K562 (cell line): Measurements from ENCODE around the gene ODR4. TPM values are rescaled to one million over a fixed set of nuclear protein-coding genes. Genes with fewer than 3 reads are reported as not detected.

Experiments used
- ATAC-seq: fragments of 200-7000 bp; cut with Tn5 transposase; 3 replicates; pipeline ENCODE4 v1.9.1; 2020; ENCODE audit warnings: moderate library complexity
- BruUV-seq: library from RNA; stranded (reverse); fragments of 400-500 nt; replicated peaks from 2 replicates; lab custom pipeline; 2021; lab: Mats Ljungman, UMichigan
- CTCF ChIA-PET: fragments of 300-600 bp; formaldehyde crosslinking; extraction: SDS; loops from one replicate; lab custom pipeline; 2021; ENCODE audit warnings: low intra/inter-chr PET ratio; lab: Yijun Ruan, JAX
- POLR2A ChIA-PET: fragments of 300-600, 350-650 bp; sonication (Branson Sonifier 250); formaldehyde crosslinking; extraction: SDS; loops from one replicate; lab custom pipeline; 2021; ENCODE audit warnings: antibody characterized with exemption, inconsistent platforms; lab: Yijun Ruan, JAX
- DNase-seq, 4 experiments: peaks; one replicate each; pipeline versions ENCODE4 v3.0.0 to v3.0.0-alpha.2; 2011 to 2018; ENCODE audit warnings: low spot score in 3 of 4, mixed read lengths in 3 of 4; ENCODE audit errors: extremely low read depth in 1 of 4
- FAIRE-seq: peaks from 2 replicates; lab custom pipeline; 2011; peaks lifted over from hg19 to GRCh38; lab: Jason Lieb, UNC
- H2AFZ ChIP-seq: 2 replicates; pipeline ENCODE4 v1.6.0; 2011; ENCODE audit warnings: low read depth, low read length, control low read depth, inconsistent platforms
- H3K27ac ChIP-seq: fragments of 200-600 bp; 3 replicates; pipeline ENCODE4 v1.8.0; 2011; ENCODE audit warnings: low read depth, mild to moderate bottlenecking, control low read depth, inconsistent platforms, low read length, moderate library complexity, mixed read lengths; ENCODE audit errors: extremely low read depth
- H3K27me3 ChIP-seq, 2 experiments: fragments of 300-600 bp in 1 of 2; 2 replicates in 1 of 2; 3 replicates in 1 of 2; pipeline versions ENCODE4 v1.6.0 to v1.8.0; 2011; ENCODE audit warnings: inconsistent platforms in 2 of 2, low read length in 2 of 2, mild to moderate bottlenecking in 1 of 2, mixed read lengths in 1 of 2, moderate library complexity in 1 of 2; ENCODE audit not compliant: control insufficient read depth in 2 of 2, insufficient read depth in 2 of 2
- H3K36me3 ChIP-seq: fragments of 300-600 bp; 3 replicates; pipeline ENCODE4 v1.8.0; 2011; ENCODE audit warnings: mild to moderate bottlenecking, low read length, inconsistent platforms; ENCODE audit not compliant: control insufficient read depth, insufficient read depth
- H3K4me1 ChIP-seq, 2 experiments: fragments of 200-600 bp in 1 of 2; replicated peaks in 1 of 2; 2 replicates in 1 of 2; 3 replicates in 1 of 2; pipeline versions ENCODE4 v1.5.1 to v1.8.0; 2011; ENCODE audit warnings: inconsistent platforms in 2 of 2, low read length in 2 of 2, mild to moderate bottlenecking in 1 of 2, mixed read lengths in 1 of 2, moderate library complexity in 1 of 2; ENCODE audit not compliant: control insufficient read depth in 2 of 2, insufficient read depth in 2 of 2
- H3K4me2 ChIP-seq: 2 replicates; pipeline ENCODE4 v1.6.1; 2011; ENCODE audit warnings: low read length, control low read depth, inconsistent platforms, mixed read lengths; ENCODE audit not compliant: insufficient read depth
- H3K4me3 ChIP-seq: fragments of 200-600 bp; sonication (generic), shearing (Covaris generic); 2 replicates; pipeline ENCODE4 v1.5.1; 2016; ENCODE audit warnings: control low read depth, inconsistent platforms
- H3K79me2 ChIP-seq: fragments of 200-600 bp; 3 replicates; pipeline ENCODE4 v1.8.0; 2011; ENCODE audit warnings: low read length, inconsistent platforms; ENCODE audit not compliant: control insufficient read depth, insufficient read depth
- H3K9ac ChIP-seq, 2 experiments: 2 replicates each; pipeline versions ENCODE4 v1.6.0 to v1.6.1; 2011; ENCODE audit warnings: low read depth in 2 of 2, low read length in 2 of 2, control low read depth in 1 of 2, inconsistent platforms in 1 of 2, mild to moderate bottlenecking in 1 of 2, mixed read lengths in 1 of 2; ENCODE audit not compliant: insufficient read depth in 1 of 2
- H3K9me1 ChIP-seq: one replicate; pipeline ENCODE4 v1.6.0; 2011; ENCODE audit warnings: inconsistent platforms, mild to moderate bottlenecking, low read length, moderate library complexity; ENCODE audit not compliant: control insufficient read depth, insufficient read depth
- H3K9me3 ChIP-seq: replicated peaks from 2 replicates; pipeline ENCODE4 v1.5.1; 2011; ENCODE audit warnings: low read depth, low read length, inconsistent platforms; ENCODE audit not compliant: control insufficient read depth, insufficient read depth
- H4K20me1 ChIP-seq: replicated peaks from 2 replicates; pipeline ENCODE4 v1.6.1; 2011; ENCODE audit warnings: low read length, inconsistent platforms, mixed read lengths; ENCODE audit not compliant: control insufficient read depth, insufficient read depth
- C11orf30 ChIP-seq: fragments of 450-650 bp; IDR thresholded peaks from 2 replicates; pipeline ENCODE4 v1.6.1; 2016; ENCODE audit warnings: low read depth, mild to moderate bottlenecking
- CHD2 ChIP-seq: IDR thresholded peaks from 2 replicates; pipeline ENCODE4 v1.6.1; 2011; ENCODE audit warnings: low read depth, low read length
- HNRNPUL1 ChIP-seq: fragments of 200-400 bp; formaldehyde crosslinking; IDR thresholded peaks from 2 replicates; pipeline ENCODE4 v1.6.1; 2017; ENCODE audit warnings: low read length
- MAFF ChIP-seq: IDR thresholded peaks from 2 replicates; pipeline ENCODE4 v1.6.1; 2012; ENCODE audit warnings: low read length, improper control_type of control experiment
- MAFG ChIP-seq: fragments of 450-650 bp; conservative IDR thresholded peaks from 2 replicates; pipeline ENCODE4 v1.6.1; 2016; ENCODE audit warnings: missing genetic modification characterization, missing compliant biosample characterization
- MAFK ChIP-seq: IDR thresholded peaks from 2 replicates; pipeline ENCODE4 v1.6.1; 2011; ENCODE audit warnings: low read length, improper control_type of control experiment
- MCM2 ChIP-seq: fragments of 450-650 bp; IDR thresholded peaks from 2 replicates; pipeline ENCODE4 v1.6.1; 2017; ENCODE audit warnings: low read depth, mild to moderate bottlenecking
- RBM17 ChIP-seq: fragments of 200-400 bp; formaldehyde crosslinking; IDR thresholded peaks from 2 replicates; pipeline ENCODE4 v1.6.1; 2017; ENCODE audit warnings: low read depth, mild to moderate bottlenecking, low read length, borderline replicate concordance
- SMARCA5 ChIP-seq: fragments of 450-650 bp; IDR thresholded peaks from 2 replicates; pipeline ENCODE4 v1.6.1; 2016
- ZNF3 ChIP-seq: fragments of 250-450 bp; sonication (Bioruptor Pico); IDR thresholded peaks from 2 replicates; pipeline ENCODE4 v1.5.0; 2021; ENCODE audit warnings: mild to moderate bottlenecking, moderate library complexity
- ZNF311 ChIP-seq: fragments of 250-450 bp; sonication (Bioruptor Pico); IDR thresholded peaks from 2 replicates; pipeline ENCODE4 v1.4.0; 2020; ENCODE audit warnings: mild to moderate bottlenecking, moderate library complexity
- ZNF316 ChIP-seq: fragments of 450-650 bp; IDR thresholded peaks from 2 replicates; pipeline ENCODE4 v1.6.1; 2016
- WGBS: fragments of 100-300 bp; shearing (Covaris generic); methylation state at CpG from one replicate; pipeline ENCODE4 v1.1.6; 2016; ENCODE audit warnings: low coverage, mixed read lengths; ENCODE audit not compliant: insufficient coverage; ENCODE audit errors: missing lambda C conversion rate; 5-methylcytosine and 5-hydroxymethylcytosine counted together
- in situ Hi-C: fragments of 300-500 bp; cut with MboI; formaldehyde crosslinking; loops from 4 replicates; pipeline ENCODE4 v1.15.0; 2018; ENCODE audit warnings: inconsistent platforms, mixed read lengths
- intact Hi-C: fragments of 100-400 bp; cut with micrococcal nuclease; formaldehyde crosslinking; loops from 2 replicates; pipeline ENCODE4 v1.14.2; 2022
- polyA plus RNA-seq, 8 experiments: library from polyadenylated mRNA; depleted of rRNA in 4 of 8; stranded (reverse) in 5 of 8; unstranded in 3 of 8; fragments of >200 nt; fragmentation: Nextera tagmentation in 2 of 8; fragmentation: Illumina TruSeq in 1 of 8; extraction: Ambion mirVana in 2 of 8; extraction: Trizol in 1 of 8; gene quantifications; 2 replicates each; pipeline versions ENCODE4 v1.2.1 to v1.2.3, GENCODE V29; 2011 to 2014; ENCODE audit warnings: inconsistent platforms in 1 of 8, missing spikeins in 1 of 8
- total RNA-seq, 7 experiments: library from RNA; depleted of rRNA in 6 of 7; stranded (reverse); fragments of >200 nt in 6 of 7; fragmentation: Illumina TruSeq in 2 of 7; extraction: Trizol in 2 of 7; gene quantifications; 2 replicates each; pipeline versions ENCODE4 v1.2.1 to v1.2.3, GENCODE V29; 2011 to 2021; ENCODE audit warnings: low replicate concordance in 1 of 7
- TF ChIP-seq, protein P1 (sequence below): sonication (generic); formaldehyde crosslinking; IDR thresholded peaks from 2 replicates; pipeline ENCODE4 v1.8.0; 2023; ENCODE audit warnings: mild to moderate bottlenecking, missing genetic modification reagents
- TF ChIP-seq, protein P2 (sequence below): fragments of 250-450 bp; sonication (Bioruptor Pico); IDR thresholded peaks from 2 replicates; pipeline ENCODE4 v1.8.0; 2021; ENCODE audit warnings: moderate library complexity, mild to moderate bottlenecking, inconsistent platforms
- TF ChIP-seq, protein P3 (sequence below): sonication (generic); formaldehyde crosslinking; IDR thresholded peaks from 2 replicates; pipeline ENCODE4 v1.8.1; 2022; ENCODE audit warnings: missing genetic modification reagents
- TF ChIP-seq, protein P4 (sequence below): sonication (generic); formaldehyde crosslinking; IDR thresholded peaks from 2 replicates; pipeline ENCODE4 v1.8.1; 2023; ENCODE audit warnings: mild to moderate bottlenecking, missing genetic modification reagents

ODR4 gene
- total and polyA plus RNA-seq, 9 of the 15 experiments (the other 6 are each of a cell fraction or from before 2014, with no cell fraction given), result 23.1 to 63.9 (median 44.1) TPM

DNA sequence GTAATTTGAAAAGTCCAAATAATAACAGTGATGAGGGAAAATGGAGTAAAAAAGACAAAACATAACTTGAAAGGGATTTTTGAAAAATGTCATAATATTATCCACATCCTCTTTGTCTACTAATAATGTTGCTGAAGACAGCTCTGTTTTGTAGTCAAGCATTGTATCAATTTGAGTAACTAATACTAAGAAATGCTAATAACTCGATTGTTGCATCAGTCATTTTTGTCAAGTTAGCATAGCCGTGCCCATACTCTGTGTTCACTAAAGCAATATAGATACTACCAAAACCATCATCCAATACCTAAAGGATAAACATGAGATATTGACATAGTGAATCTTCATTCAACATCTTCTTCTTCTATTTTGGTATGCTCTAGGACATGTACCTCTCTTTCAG, 68.0 kb downstream of the ODR4 start (continued):
- TF ChIP-seq, protein P1, sequence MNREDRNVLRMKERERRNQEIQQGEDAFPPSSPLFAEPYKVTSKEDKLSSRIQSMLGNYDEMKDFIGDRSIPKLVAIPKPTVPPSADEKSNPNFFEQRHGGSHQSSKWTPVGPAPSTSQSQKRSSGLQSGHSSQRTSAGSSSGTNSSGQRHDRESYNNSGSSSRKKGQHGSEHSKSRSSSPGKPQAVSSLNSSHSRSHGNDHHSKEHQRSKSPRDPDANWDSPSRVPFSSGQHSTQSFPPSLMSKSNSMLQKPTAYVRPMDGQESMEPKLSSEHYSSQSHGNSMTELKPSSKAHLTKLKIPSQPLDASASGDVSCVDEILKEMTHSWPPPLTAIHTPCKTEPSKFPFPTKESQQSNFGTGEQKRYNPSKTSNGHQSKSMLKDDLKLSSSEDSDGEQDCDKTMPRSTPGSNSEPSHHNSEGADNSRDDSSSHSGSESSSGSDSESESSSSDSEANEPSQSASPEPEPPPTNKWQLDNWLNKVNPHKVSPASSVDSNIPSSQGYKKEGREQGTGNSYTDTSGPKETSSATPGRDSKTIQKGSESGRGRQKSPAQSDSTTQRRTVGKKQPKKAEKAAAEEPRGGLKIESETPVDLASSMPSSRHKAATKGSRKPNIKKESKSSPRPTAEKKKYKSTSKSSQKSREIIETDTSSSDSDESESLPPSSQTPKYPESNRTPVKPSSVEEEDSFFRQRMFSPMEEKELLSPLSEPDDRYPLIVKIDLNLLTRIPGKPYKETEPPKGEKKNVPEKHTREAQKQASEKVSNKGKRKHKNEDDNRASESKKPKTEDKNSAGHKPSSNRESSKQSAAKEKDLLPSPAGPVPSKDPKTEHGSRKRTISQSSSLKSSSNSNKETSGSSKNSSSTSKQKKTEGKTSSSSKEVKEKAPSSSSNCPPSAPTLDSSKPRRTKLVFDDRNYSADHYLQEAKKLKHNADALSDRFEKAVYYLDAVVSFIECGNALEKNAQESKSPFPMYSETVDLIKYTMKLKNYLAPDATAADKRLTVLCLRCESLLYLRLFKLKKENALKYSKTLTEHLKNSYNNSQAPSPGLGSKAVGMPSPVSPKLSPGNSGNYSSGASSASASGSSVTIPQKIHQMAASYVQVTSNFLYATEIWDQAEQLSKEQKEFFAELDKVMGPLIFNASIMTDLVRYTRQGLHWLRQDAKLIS (CRISPR knock-in tag), result no peak
- TF ChIP-seq ZNF311 (CRISPR knock-in tag) (no peak), ZNF3 (CRISPR knock-in tag) (no peak), HNRNPUL1 (no peak), CHD2 (no peak), SMARCA5 (no peak)
- TF ChIP-seq, all 486 proteins: peak for 0

DNA sequence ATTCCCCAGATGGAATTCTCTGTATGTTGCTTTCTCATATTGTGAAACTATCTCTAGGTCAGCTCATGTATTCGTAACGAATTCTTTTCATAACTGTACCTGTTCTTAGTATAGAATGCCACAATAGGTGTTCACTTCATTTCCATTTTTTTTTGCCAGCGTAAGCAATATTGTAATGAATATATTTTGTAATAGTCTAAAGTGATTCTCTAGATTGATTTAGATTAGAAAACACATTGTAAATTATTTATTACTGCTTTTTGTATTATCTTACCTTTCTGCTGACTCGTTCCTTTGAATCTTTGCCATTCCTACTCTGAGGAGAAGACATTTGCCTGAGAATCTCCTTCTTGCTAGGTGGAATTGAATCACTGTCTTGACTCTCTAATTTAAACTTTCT, 70.5 kb downstream of the ODR4 start:
- Histone ChIP-seq H2AFZ (no peak overlapping the region), H3K9me3 (no peaks in the 10 kb centered on the region), H3K36me3 (no peaks in the 10 kb centered on the region), H3K9me1 (no peaks in the 10 kb centered on the region), H3K79me2 (no peaks in the 10 kb centered on the region), H3K27me3 (no peaks in the 10 kb centered on the region), H3K4me3 (no peak overlapping the region), H3K4me1 (no peaks in the 10 kb centered on the region), H3K27ac (no peak overlapping the region), H4K20me1 (no peaks in the 10 kb centered on the region), H3K9ac (no peak overlapping the region), H3K4me2 (no peak overlapping the region)
- POLR2A ChIA-PET, result interaction anchor here (0.6 kb wide), 1 partner anchor 31 kb away, joined by 3 read pairs; no protein-coding TSS in a partner anchor
- CTCF ChIA-PET, result no interaction called here
- intact Hi-C loops, result no loop called here
- BruUV-seq, result no TSS peak
- in situ Hi-C loops, result no loop called here
- DNase-seq (no peak), FAIRE-seq (no peak), ATAC-seq (no peak)
- TF ChIP-seq RBM17 (no peak), MAFK (0 out of 2 replicates have a peak, but pooled peaks have one; percentile 55), MCM2 (no peak), C11orf30 (peak; percentile 36; the same call in 1 of the 2 replicates), MAFF (peak; percentile 62), MAFG (tag) (peak; percentile 36), ZNF316 (peak; percentile 79)
- TF ChIP-seq, protein P2, sequence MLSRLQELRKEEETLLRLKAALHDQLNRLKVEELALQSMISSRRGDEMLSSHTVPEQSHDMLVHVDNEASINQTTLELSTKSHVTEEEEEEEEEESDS (CRISPR knock-in tag), result no peak
- TF ChIP-seq, protein P3, sequence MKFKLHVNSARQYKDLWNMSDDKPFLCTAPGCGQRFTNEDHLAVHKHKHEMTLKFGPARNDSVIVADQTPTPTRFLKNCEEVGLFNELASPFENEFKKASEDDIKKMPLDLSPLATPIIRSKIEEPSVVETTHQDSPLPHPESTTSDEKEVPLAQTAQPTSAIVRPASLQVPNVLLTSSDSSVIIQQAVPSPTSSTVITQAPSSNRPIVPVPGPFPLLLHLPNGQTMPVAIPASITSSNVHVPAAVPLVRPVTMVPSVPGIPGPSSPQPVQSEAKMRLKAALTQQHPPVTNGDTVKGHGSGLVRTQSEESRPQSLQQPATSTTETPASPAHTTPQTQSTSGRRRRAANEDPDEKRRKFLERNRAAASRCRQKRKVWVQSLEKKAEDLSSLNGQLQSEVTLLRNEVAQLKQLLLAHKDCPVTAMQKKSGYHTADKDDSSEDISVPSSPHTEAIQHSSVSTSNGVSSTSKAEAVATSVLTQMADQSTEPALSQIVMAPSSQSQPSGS (CRISPR knock-in tag), result no peak
- TF ChIP-seq, protein P4, sequence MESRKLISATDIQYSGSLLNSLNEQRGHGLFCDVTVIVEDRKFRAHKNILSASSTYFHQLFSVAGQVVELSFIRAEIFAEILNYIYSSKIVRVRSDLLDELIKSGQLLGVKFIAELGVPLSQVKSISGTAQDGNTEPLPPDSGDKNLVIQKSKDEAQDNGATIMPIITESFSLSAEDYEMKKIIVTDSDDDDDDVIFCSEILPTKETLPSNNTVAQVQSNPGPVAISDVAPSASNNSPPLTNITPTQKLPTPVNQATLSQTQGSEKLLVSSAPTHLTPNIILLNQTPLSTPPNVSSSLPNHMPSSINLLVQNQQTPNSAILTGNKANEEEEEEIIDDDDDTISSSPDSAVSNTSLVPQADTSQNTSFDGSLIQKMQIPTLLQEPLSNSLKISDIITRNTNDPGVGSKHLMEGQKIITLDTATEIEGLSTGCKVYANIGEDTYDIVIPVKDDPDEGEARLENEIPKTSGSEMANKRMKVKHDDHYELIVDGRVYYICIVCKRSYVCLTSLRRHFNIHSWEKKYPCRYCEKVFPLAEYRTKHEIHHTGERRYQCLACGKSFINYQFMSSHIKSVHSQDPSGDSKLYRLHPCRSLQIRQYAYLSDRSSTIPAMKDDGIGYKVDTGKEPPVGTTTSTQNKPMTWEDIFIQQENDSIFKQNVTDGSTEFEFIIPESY (CRISPR knock-in tag), result no peak
- 1% methylated on average over 4 of the region's 4 CpGs for WGBS
